ENCODE results near the gene NCAM2. TPM values are rescaled to one million over a fixed set of nuclear protein-coding genes. Genes with fewer than 3 reads are reported as not detected.

NCAM2 gene
- polyA plus RNA-seq, 1 donor from 2014 or later, result 9.8 TPM

GRCh38 chr21:21001591-21002100 is 3.4 kb downstream of the NCAM2 start:
- H3K79me2 ChIP-seq (replicated peaks; ENCODE audit: insufficient read depth, low read length), result no peaks in the 10 kb centered on the region
- no peaks in the 10 kb centered on the region for H3K9me2 ChIP-seq (ENCODE audit: insufficient read depth, low read length)
- H3K9ac ChIP-seq (ENCODE audit: low read length), result no peak overlapping the region
- H3K4me3 ChIP-seq (ENCODE audit: low read length), result peak overlapping the region; percentile 80
- no peak overlapping the region for H2AFZ ChIP-seq (ENCODE audit: low read depth, low read length)
- H3K27me3 ChIP-seq (ENCODE audit: insufficient read depth, low read depth, low read length), result no peaks in the 10 kb centered on the region
- no peak overlapping the region for H3K4me2 ChIP-seq (ENCODE audit: low read length)
- no peaks in the 10 kb centered on the region for H4K20me1 ChIP-seq (ENCODE audit: insufficient read depth)
- H3K9me3 ChIP-seq (ENCODE audit: low read length), result no peaks in the 10 kb centered on the region
- no peak overlapping the region for H3K27ac ChIP-seq (ENCODE audit: low read length)
- TF ChIP-seq RAD21 (conservative IDR thresholded peaks at IDR 0.05) (no peak), EP300 (conservative IDR thresholded peaks at IDR 0.05; ENCODE audit: poor library complexity, severe bottlenecking) (no peak), SMC3 (conservative IDR thresholded peaks at IDR 0.05; ENCODE audit: poor library complexity) (no peak), TAF1 (IDR thresholded peaks at IDR 0.05; ENCODE audit: low read depth) (no peak), EZH2 (IDR thresholded peaks at IDR 0.05; ENCODE audit: borderline replicate concordance, insufficient read depth, low read length, poor library complexity, severe bottlenecking) (no peak), MXI1 (conservative IDR thresholded peaks at IDR 0.05; ENCODE audit: poor library complexity, severe bottlenecking) (no peak), POLR2AphosphoS5 (IDR thresholded peaks at IDR 0.05) (no peak), CTCF (IDR thresholded peaks at IDR 0.05; ENCODE audit: poor library complexity, severe bottlenecking) (no peak), REST (IDR thresholded peaks at IDR 0.05; ENCODE audit: borderline replicate concordance) (no peak)
- H3F3A ChIP-seq (ENCODE audit: insufficient read depth, low read length, poor library complexity, severe bottlenecking), result no peaks in the 10 kb centered on the region
- no peaks in the 10 kb centered on the region for H3K36me3 ChIP-seq (ENCODE audit: insufficient read depth, low read length)

- H3K36me3 ChIP-seq (ENCODE audit: insufficient read depth, low read length), result no peaks in the 10 kb centered on the region
- no peaks in the 10 kb centered on the region for H3K9me2 ChIP-seq (ENCODE audit: insufficient read depth, low read length)
- no peaks in the 10 kb centered on the region for H3F3A ChIP-seq (ENCODE audit: insufficient read depth, low read length, poor library complexity, severe bottlenecking)
- H3K9ac ChIP-seq (ENCODE audit: low read length), result no peak overlapping the region
- H3K9me3 ChIP-seq (ENCODE audit: low read length), result no peaks in the 10 kb centered on the region
- peak overlapping the region; percentile 80 for H3K4me3 ChIP-seq (ENCODE audit: low read length)
- no peak overlapping the region for H3K4me2 ChIP-seq (ENCODE audit: low read length)
- H3K79me2 ChIP-seq (replicated peaks; ENCODE audit: insufficient read depth, low read length), result no peaks in the 10 kb centered on the region
- H3K27ac ChIP-seq (ENCODE audit: low read length), result no peak overlapping the region
- TF ChIP-seq REST (IDR thresholded peaks at IDR 0.05; ENCODE audit: borderline replicate concordance), result no peak
- TF ChIP-seq EP300 (conservative IDR thresholded peaks at IDR 0.05; ENCODE audit: poor library complexity, severe bottlenecking), result no peak
- no peak for TF ChIP-seq RAD21 (conservative IDR thresholded peaks at IDR 0.05)
- TF ChIP-seq POLR2AphosphoS5 (IDR thresholded peaks at IDR 0.05), result no peak
- TF ChIP-seq MXI1 (conservative IDR thresholded peaks at IDR 0.05; ENCODE audit: poor library complexity, severe bottlenecking), result no peak
- TF ChIP-seq CTCF (IDR thresholded peaks at IDR 0.05; ENCODE audit: poor library complexity, severe bottlenecking), result no peak
- no peak for TF ChIP-seq SMC3 (conservative IDR thresholded peaks at IDR 0.05; ENCODE audit: poor library complexity)
- TF ChIP-seq EZH2 (IDR thresholded peaks at IDR 0.05; ENCODE audit: borderline replicate concordance, insufficient read depth, low read length, poor library complexity, severe bottlenecking), result no peak
- no peak for TF ChIP-seq TAF1 (IDR thresholded peaks at IDR 0.05; ENCODE audit: low read depth)
- no peak overlapping the region for H2AFZ ChIP-seq (ENCODE audit: low read depth, low read length)
- no peaks in the 10 kb centered on the region for H3K27me3 ChIP-seq (ENCODE audit: insufficient read depth, low read depth, low read length)
- H4K20me1 ChIP-seq (ENCODE audit: insufficient read depth), result no peaks in the 10 kb centered on the region
Measured at GRCh38 chr21:21002153-21002552, 3.9 kb downstream of the NCAM2 start.
